Effector memory CD8-positive, alpha-beta T cell (primary cell): ENCODE measurements around the gene TLX2.

Experiments used
- ATAC-seq: fragments of 150-1000 bp; cut with Tn5 transposase; replicated peaks from 2 replicates; pipeline ENCODE4 v1.10.0; 2021; ENCODE audit warnings: mild to moderate bottlenecking, moderate library complexity
- DNase-seq, 3 experiments: peaks; one replicate each; pipeline ENCODE4 v3.0.0; 2021
- H3K27ac Mint-ChIP-seq, 2 donors: one replicate each; pipeline ENCODE4 v1.8.0; 2022; ENCODE audit warnings: mild to moderate bottlenecking in 2 of 2, mixed read lengths in 2 of 2, moderate library complexity in 2 of 2
- H3K27me3 Mint-ChIP-seq, 2 donors: one replicate each; pipeline ENCODE4 v1.8.0; 2022; ENCODE audit warnings: mixed read lengths in 2 of 2
- H3K36me3 Mint-ChIP-seq: one replicate; pipeline ENCODE4 v1.8.0; 2022; ENCODE audit warnings: mild to moderate bottlenecking, moderate library complexity, mixed read lengths; ENCODE audit not compliant: insufficient read depth
- H3K4me1 Mint-ChIP-seq, 2 donors: one replicate each; pipeline ENCODE4 v1.8.0; 2022; ENCODE audit warnings: low read depth in 2 of 2, mixed read lengths in 2 of 2
- H3K4me3 Mint-ChIP-seq, 2 donors: one replicate each; pipeline ENCODE4 v1.8.0; 2022; ENCODE audit warnings: mild to moderate bottlenecking in 2 of 2, mixed read lengths in 2 of 2, moderate library complexity in 2 of 2
- H3K9me3 Mint-ChIP-seq, 2 donors: one replicate each; pipeline ENCODE4 v1.8.0; 2022; ENCODE audit warnings: mixed read lengths in 2 of 2

The TLX2 gene

GRCh38 chr2:74566076-74566753, 52.0 kb downstream of the TLX2 start:
- no peaks in the 10 kb centered on the region for H3K36me3 Mint-ChIP-seq
- no peak overlapping the region for H3K27ac Mint-ChIP-seq
- no peaks in the 10 kb centered on the region for H3K9me3 Mint-ChIP-seq
- no peaks in the 10 kb centered on the region for H3K4me1 Mint-ChIP-seq
- no peak for ATAC-seq
- peaks cover 40 to 49% of the 10 kb centered on the region in 2 donors for H3K27me3 Mint-ChIP-seq
- no peak overlapping the region for H3K4me3 Mint-ChIP-seq
- DNase-seq = no peak

- Mint-ChIP-seq H3K9me3 (no peaks in the 10 kb centered on the region), H3K27ac (no peak overlapping the region), H3K36me3 (no peaks in the 10 kb centered on the region), H3K4me1 (no peaks in the 10 kb centered on the region), H3K4me3 (no peak overlapping the region), H3K27me3 (peaks cover 38 to 44% of the 10 kb centered on the region in 2 donors)
- DNase-seq (no peak), ATAC-seq (no peak)
Measured at GRCh38 chr2:74566754-74567085, 52.5 kb downstream of the TLX2 start.
